Activated CD4-positive, alpha-beta T cell treated with anti-CD3 and anti-CD28 coated beads, Interleukin-2, Interleukin-6, amounts not matched to agents 100 ng/mL and 50 ng/mL, durations not matched to agents 16 hours and 8 hours (primary cell): ENCODE measurements around the gene VSNL1.

Experiments
- DNase-seq: peaks from one replicate; pipeline ENCODE4 v3.0.0-alpha.2; 2020

VSNL1 gene

DNA sequence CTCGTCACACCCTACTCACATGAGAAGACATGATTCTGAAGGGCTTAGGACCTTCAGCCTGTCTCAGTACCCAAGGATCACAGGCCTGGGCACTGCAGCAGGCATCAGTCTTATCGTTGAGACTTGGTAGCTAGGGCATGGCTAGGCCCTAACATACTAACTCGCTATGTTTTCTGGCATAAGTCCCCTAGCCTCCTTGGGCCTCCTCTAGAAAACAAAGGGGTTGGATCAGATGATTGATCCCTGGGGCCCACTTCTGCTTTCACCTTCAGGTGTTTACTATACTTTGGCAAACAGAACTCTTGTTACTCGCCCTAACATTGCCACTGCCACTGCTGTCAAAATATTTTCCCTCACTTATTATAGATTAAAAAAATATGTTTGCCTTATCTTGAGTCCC is 44.2 kb downstream of the VSNL1 start:
- DNase-seq: no peak

GRCh38 chr2:17587469-17587868 is 47.0 kb downstream of the VSNL1 start:
- no peak for DNase-seq

DNA sequence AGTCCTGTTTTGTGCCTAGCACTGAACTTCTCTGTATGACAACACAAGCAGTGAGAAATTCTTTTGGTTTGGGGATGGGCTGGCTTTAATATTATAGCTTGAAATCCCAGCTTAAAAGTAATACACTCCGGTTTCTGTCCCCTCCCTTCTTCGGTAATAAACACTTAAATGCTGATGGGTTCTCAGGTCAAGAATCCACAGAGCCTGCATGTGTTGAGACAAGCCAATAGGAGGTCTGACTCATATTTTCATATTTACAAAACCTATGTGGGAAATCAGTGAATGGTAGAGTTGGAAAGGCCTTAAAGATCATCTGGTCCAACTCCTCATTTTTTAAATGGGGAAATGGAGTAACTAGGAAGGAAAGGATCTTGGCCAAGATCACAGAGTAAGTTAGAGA is 47.5 kb downstream of the VSNL1 start:
- no peak for DNase-seq

DNA sequence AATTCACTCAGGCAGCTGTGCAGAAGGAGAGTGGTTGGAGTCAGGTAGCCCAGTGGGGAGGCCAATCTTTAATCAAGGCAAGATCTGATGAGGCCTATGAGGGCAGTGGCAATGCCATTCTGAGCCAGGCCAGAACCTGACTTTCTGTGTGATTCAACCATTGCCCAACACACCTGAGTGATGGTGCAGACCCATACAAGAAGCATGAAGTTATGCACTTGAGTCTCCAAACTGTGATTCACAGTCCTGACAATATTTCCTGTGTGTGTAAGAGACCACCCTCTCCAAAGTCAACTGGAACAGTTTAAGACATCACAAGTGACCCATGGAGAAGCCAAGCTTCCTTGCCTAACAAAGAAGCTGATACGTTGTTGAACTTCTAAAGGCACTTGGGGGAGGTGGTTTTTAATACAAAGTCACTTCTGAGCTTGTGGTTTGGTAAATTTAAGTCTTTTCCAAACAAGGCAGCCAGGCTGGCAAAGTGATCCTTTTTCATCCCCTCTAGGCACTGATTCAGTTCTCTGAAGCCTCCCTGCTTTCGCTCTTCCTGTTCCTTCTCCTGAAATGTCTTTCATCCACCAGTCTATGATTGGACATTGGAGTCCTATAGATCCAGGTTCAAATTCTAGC is 49.0 kb downstream of the VSNL1 start:
- no peak for DNase-seq

DNA sequence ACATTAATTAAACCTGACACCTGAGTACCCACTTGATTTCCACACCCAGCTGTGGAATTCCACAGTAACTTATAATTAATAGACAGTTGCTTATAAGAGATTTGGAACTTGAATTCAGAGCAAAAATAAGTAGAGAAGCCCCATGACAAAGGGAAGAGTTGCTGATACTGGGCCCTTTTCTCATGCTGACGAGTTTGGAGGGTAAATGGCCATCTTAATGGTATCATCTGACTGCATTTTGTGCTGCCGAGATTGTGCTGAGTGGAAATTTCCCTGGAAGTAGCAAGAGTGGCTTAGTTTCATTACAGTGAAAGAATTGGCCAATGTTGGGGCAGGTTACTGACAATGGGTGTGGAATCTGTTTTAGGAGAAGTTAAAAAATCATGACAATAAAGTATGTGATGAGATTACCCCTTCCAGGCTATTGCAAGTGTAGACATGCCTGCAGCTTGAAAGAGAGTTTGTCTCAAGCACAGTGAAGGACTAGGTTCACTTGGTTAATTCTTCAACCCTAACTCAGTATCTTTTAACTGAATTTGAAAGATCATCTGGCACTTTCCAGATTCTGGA is 49.9 kb downstream of the VSNL1 start:
- no peak for DNase-seq

DNA sequence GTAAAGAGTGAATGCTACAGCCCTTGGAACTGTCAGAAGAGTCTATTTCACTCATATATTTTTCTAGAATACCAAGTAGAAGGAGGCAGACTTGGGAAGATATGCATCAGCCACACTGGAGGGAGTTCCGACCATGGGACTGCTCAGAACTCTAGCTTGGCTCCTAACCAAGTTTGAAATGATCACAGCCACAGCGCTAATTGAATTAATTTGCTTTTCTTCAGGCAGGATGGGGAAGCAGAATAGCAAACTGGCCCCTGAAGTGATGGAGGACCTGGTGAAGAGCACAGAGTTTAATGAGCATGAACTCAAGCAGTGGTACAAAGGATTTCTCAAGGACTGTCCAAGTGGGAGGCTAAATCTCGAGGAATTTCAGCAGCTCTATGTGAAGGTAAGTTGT is 51.4 kb downstream of the VSNL1 start:
- no peak for DNase-seq

GRCh38 chr2:17592731-17593409 is 52.4 kb downstream of the VSNL1 start:
- no peak for DNase-seq

DNA sequence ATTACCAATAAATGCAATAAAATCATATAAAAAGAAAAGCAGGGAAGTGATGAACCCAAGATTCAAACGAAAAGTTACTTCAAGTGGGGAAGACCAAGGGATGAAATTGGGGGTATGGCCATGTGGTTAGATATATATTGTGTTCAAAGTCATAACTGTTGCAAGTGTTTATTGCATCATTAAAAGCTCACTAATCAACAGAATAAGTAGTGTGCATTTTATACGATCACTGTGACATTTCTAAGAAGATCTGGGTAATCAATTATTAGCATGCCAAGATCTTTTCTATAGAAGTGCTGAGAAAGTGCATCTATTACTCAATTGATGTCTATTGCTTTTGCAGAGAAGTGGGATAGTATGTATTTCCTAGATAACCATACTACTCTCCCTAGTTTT is 52.9 kb downstream of the VSNL1 start:
- no peak for DNase-seq

- DNase-seq: no peak
Observed at GRCh38 chr2:17593841-17594491, 53.5 kb downstream of the VSNL1 start.

DNA sequence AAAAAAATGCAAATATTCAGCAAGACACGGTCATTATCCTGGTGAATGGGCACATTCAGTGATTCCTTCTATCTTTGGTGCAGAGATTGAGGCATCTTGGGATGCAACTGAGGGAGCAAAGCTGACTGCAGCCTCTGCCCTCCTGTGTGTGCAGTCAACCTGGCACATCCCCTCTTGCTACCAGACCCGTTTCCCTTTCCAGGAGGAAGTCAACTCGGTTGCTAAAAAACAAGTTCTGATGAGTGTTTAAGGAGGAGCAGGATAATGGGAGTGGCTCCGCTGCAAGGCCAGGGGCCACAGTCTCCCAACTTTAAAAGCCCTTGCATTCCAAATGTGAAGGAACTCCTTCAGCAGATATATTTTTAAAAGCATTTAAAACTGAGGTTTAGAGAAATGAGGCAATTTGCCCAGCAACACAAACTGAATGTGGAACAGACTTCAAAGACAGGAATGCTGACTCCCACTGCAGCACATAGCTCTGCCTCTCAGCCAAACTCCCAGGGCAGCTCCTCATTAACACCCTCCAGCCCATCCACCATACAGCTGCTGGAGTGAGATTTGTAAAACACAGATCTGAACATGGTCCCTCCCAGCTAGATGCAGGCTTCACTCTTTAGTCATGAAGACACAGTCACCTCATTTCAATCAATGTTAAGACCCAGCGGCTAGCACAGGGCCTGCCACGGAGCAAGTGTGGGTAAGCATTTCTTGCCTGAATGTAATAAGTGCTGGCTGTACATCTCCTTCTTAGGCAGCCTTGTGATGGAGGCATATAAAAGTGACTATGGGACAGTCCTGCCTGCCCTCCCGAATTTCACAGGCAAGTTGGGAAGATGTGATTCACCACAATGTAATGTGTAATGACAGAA is 54.3 kb downstream of the VSNL1 start:
- no peak for DNase-seq

DNA sequence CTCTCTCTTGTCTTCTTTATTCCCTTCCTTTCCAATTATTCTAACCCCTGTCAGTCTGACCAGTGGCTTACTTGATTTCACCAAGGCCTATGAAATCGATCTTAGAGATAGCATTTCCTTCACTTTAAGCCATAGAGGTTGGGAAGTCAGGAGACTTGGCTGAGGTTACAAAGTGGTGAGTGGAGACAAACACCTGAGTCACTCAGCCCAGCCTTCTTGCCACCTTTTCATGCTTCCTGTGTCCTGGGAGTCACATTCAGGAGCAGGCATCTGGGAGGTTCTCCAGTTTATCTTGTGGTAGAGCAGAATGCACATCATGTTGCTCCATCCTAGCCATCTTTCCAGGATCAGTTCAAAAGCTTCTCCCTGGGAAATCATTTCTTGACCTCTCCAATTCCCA is 59.1 kb downstream of the VSNL1 start:
- no peak for DNase-seq

- no peak for DNase-seq
Observed at GRCh38 chr2:17600556-17601204, 60.2 kb downstream of the VSNL1 start.

GRCh38 chr2:17604050-17604449 is 63.6 kb downstream of the VSNL1 start:
- DNase-seq: no peak

GRCh38 chr2:17605696-17606095 is 65.2 kb downstream of the VSNL1 start:
- DNase-seq: no peak

DNA sequence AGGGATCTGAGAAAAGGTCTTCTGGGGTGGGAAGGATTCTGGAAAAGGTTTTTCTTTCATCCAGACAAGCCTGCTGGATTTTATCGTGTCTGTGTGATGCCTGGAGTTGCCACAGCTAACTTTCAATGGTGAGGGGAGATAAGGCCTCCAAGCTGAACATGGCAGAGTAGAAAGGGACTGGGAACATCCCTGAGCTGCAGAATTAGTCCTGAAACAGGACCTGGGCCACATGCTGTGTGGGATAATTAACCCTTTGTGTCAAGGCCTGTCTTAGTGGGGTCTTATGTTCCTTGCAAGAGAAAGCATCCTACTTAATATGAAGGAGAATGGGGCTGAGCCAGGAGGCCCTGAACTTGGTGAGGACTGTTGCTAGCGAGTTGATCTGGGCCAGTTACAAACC is 66.4 kb downstream of the VSNL1 start:
- no peak for DNase-seq

DNA sequence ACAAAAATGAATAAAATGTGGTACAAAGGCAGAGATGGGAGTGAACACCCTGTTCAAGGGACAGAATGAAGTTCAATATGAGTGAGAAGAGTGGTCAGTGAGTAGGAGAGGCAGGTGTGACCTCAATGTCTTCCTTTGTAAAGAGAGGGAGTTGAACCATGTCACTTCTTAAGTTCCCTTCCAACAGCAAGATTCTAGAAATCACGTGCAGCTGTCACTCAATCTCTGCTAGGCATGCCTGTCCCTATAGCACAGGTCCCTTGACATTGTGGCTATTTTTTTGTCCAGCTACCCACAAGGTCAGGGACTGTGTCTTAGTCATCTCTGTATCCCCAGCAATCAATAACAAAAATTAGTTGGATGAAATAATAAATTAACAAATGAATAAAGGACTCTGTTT is 66.9 kb downstream of the VSNL1 start:
- DNase-seq: no peak

GRCh38 chr2:17608251-17608650 is 67.8 kb downstream of the VSNL1 start:
- DNase-seq: no peak

DNA sequence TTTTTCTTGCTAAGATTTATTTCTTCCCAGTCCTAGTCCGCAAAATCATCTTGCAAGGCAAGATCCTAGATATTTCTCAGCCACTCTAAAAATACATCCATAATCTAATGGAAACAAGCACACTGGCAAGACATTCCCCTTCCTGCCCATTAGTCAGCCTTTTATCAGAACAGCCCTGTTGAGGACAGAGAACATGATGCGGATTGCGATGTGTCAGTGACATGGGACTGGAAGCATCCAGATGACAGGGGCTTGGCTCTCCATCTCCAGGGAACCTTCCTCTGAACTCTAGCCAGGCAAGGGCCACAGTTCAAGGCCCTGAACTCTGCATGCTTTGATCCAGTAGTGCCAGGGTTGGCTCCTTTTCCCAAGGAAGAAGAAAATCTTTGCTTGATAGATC is 70.0 kb downstream of the VSNL1 start:
- DNase-seq: no peak

- DNase-seq: no peak
Observed at GRCh38 chr2:17611036-17611435, 70.5 kb downstream of the VSNL1 start.

DNA sequence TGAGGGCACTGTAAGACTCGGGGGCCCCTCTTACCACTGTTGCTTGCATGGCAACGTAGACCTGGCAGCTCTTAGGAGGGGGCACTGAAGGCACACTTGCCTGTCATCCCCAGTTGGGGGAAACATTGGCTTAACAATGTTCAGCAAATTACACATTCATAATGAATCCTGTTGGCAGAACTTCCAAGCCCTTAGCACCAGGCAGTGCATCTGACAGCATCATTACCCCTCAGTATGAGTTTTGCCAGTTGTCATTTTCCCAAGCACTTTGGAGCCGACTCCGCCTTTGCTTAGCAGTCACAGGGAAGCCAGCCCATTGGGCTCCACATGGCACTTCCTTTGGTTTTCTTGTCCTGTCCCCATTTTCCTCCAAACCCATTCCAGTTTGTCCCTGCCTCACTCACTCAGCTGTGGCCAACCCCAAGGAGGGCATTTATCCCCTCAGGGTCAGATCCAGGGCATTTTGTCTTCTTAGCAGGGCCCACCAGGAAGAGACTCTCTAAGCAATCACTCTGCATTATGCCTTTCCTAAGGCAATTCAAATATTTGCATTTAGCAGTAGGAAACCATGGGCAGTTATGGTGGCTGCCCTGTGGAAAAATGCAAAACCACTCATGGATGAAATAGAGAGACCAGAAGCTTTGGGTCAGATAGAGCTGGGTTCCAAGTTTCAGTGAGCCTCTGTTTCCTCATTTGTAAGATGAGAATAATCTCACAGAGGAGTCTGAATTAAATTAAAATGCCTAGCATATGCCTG is 73.9 kb downstream of the VSNL1 start:
- DNase-seq: no peak

GRCh38 chr2:17615147-17615546 is 74.7 kb downstream of the VSNL1 start:
- DNase-seq: no peak
